NT2/D1 (cell line): ENCODE results near the gene RAP1A.

Experiments
- YY1 ChIP-seq: IDR thresholded peaks from 2 replicates; pipeline ENCODE4 v1.6.1; 2011; ENCODE audit not compliant: insufficient read length, insufficient read depth
- ZNF274 ChIP-seq: IDR thresholded peaks from 2 replicates; pipeline ENCODE4 v1.6.1; 2011; ENCODE audit warnings: mild to moderate bottlenecking, low read depth, low read length

GRCh38 chr1:111653709-111654108 lies 34.1 kb downstream of the RAP1A start:
- TF ChIP-seq ZNF274 (no peak), YY1 (no peak)
